HAP-1 (cell line): ENCODE data around the gene SCN4B.
"Not testable (repeated sequence)": the region's sequence is repeated elsewhere in the genome, so short reads cannot be mapped to it uniquely, and the experiment has no call there.

ENCODE experiments used
- DNase-seq, 2 experiments: peaks; one replicate each; pipeline ENCODE4 v3.0.0-alpha.2; 2016 to 2020; ENCODE audit warnings: low spot score in 2 of 2
- H3K27me3 ChIP-seq: fragments of 250-450 bp; sonication (Bioruptor Pico); 2 replicates; pipeline ENCODE4 v1.5.1; 2020; ENCODE audit warnings: low read depth, mild to moderate bottlenecking, moderate library complexity
- H3K36me3 ChIP-seq: fragments of 250-450 bp; sonication (Bioruptor Pico); replicated peaks from 2 replicates; pipeline ENCODE4 v1.5.1; 2020; ENCODE audit warnings: mild to moderate bottlenecking
- H3K4me1 ChIP-seq: fragments of 250-450 bp; sonication (Bioruptor Pico); 2 replicates; pipeline ENCODE4 v1.5.1; 2020; ENCODE audit warnings: mild to moderate bottlenecking
- H3K4me3 ChIP-seq: fragments of 250-450 bp; sonication (Bioruptor Pico); 2 replicates; pipeline ENCODE4 v1.5.1; 2020; ENCODE audit warnings: mild to moderate bottlenecking, moderate library complexity
- H3K9me3 ChIP-seq: fragments of 250-450 bp; sonication (Bioruptor Pico); 2 replicates; pipeline ENCODE4 v1.5.1; 2020; ENCODE audit warnings: mild to moderate bottlenecking, moderate library complexity
- in situ Hi-C: fragments of 300-500 bp; cut with MboI; formaldehyde crosslinking; loops from 3 replicates; pipeline ENCODE4 v1.14.3; 2020; ENCODE audit warnings: low sequenced_read_pairs, inconsistent platforms, mixed read lengths

SCN4B gene

DNA sequence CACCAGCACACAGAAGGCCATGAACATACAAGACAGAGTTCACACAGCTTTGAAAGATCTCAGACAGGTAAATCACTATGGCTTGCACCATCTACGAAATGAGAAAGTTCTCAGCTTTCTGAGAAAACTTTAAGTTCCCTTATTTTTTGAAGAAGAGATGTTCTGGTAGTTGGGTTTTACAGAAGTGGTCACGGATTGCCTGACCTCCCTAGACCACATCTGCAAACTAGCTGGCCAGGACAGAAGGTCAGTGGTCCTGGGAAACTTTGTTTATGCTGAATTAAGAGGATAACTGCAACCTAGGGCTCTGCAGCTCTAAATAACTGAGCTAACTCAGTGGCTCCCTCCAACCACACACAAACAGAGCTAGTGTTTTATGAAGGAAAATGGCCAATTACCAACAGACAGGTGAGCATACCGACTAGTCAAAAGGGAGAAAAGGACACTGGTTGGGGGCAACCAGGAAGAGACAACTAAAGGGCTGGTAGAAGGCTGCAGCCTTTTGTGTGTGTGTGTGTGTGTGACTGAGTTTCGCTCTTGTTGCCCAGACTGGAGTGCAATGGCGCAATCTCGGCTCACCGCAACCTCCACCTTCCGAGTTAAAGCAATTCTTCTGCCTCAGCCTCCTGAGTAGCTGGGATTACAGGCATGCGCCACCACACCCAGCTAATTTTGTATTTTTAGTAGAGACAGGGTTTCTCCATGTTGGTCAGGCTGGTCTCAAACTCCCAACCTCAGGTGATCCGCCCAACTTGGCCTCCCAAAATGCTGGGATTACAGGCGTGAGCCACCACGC lies 32.4 kb upstream of the SCN4B start:
- Histone ChIP-seq H3K36me3 (no peaks in the 10 kb centered on the region), H3K4me1 (peaks cover 3% of the 10 kb centered on the region; the same call in 1 of the 2 replicates), H3K9me3 (no peaks in the 10 kb centered on the region), H3K4me3 (no peak overlapping the region), H3K27me3 (peaks cover 2% of the 10 kb centered on the region; the same call in 1 of the 2 replicates)
- in situ Hi-C loops, result loop anchor here (25.0 kb wide), 1 partner anchor 302 kb away; no protein-coding TSS in a partner anchor
- DNase-seq, result no peak

DNA sequence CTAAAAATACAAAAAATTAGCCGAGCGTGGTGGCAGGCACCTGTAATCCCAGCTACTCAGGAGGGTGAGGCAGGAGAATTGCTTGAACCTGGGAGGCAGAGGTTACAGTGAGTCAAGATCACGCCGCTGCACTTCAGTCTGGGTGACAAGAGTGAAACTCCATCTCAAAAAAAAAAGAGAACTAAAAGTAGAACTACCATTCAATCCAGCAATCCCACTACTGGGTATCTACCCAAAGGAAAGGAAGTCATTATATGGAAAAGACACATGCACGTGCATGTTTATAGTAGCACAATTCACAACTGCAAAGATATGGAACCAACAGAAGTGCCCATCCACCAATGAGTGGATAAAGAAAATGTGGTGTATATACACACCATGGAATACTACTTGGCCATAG lies 31.1 kb upstream of the SCN4B start:
- not testable (repeated sequence) for H3K27me3 ChIP-seq, H3K36me3 ChIP-seq, H3K9me3 ChIP-seq, H3K4me1 ChIP-seq, DNase-seq, H3K4me3 ChIP-seq
- in situ Hi-C loops, result loop anchor here (25.0 kb wide), 1 partner anchor 304 kb away; no protein-coding TSS in a partner anchor

DNA sequence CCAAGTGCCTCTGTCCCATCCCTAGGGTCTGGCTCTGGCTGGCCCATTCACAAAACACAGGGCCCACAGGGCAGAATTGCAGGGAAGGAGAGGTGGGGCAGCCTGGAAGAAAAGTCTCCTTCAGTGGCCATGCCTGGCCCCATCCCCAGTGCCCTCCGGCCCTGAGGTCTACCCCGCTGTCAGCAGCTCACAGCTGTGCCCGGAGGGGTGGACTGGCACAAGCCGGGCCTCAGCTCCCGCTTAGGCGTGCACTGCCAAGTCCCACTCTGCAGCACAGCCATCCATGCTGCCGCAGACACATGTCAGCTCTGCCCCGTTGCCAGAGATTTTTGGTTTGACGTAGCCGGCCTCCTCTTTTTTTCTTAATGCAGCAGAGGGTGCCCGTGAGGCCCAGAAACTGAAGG lies 27.7 kb upstream of the SCN4B start:
- H3K9me3 ChIP-seq, result no peaks in the 10 kb centered on the region
- no peaks in the 10 kb centered on the region for H3K36me3 ChIP-seq
- H3K27me3 ChIP-seq, result no peaks in the 10 kb centered on the region
- in situ Hi-C loops, result loop anchor here (25.0 kb wide), 1 partner anchor 307 kb away; no protein-coding TSS in a partner anchor
- peaks cover 3% of the 10 kb centered on the region; the same call in 1 of the 2 replicates for H3K4me1 ChIP-seq
- H3K4me3 ChIP-seq, result no peak overlapping the region
- DNase-seq, result peak; percentile 16 to 75

DNA sequence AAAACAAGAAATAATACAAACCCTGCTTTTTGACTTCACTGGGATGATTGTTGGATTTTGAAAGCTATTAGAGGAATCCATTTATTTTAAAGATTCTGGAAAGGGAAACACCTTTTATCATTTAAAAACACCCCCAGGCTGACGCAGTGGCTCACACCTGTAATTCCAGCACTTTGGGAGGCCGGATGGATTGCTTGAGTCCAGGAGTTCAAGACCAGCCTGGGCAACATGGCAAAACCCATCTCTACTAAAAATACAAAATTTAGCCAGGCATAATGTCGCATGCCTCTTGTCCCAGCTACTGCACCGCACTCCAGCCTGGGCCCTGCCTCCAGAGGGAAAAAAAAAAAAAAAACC lies 24.1 kb upstream of the SCN4B start:
- in situ Hi-C loops, result loop anchor here (25.0 kb wide), 1 partner anchor 311 kb away; no protein-coding TSS in a partner anchor
- Histone ChIP-seq H3K4me3 (no peak overlapping the region), H3K4me1 (peaks cover 3% of the 10 kb centered on the region; the same call in 1 of the 2 replicates), H3K36me3 (no peaks in the 10 kb centered on the region), H3K27me3 (no peaks in the 10 kb centered on the region), H3K9me3 (no peaks in the 10 kb centered on the region)
- DNase-seq, result no peak

DNA sequence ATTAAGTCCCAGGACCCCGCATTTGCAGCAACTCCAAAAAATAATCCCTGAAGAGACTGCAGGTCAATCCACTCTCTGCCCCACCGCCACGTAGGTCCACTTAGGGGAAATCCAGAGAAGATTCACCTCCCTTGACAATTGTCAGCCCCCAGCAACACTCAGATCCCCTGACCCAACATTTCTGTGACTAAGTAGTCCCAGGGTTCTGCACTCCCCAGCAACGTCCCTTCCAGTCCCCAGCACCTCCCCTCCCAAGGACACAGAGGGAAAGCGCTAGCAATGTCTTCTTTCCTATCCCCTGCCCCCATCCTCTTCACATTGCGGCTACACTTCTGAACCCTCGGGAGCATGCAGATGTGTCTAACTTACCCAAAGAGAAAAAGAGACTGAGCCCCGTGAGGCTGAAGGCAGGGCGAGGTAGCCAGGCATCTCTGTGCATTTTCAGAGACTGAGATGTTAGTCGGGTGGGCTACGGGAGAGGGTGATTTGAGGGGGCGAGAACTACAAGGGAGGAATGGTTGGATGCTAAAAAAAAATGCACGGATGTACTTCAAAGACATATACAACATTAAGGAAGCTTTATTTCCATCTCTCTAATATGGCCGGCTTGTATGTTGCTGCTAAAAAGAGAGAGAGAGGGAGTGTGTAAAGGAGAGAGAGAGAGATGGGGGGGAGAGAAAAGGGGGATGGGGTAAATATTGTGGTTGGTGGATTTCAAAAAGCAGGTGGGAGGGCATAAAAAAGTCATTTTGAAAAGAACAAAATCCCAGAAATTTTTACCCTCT lies 23.6 kb upstream of the SCN4B start, which contains the start of gene SCN2B:
SCN2B (minus strand) TSS at position 647 of the 785 bp plus-strand sequence; CDS start at position 439, 208 bp downstream.
- DNase-seq, result peak in 1 of 2 experiments; percentile 15
- Histone ChIP-seq H3K27me3 (no peaks in the 10 kb centered on the region), H3K36me3 (no peaks in the 10 kb centered on the region), H3K4me1 (peaks cover 3% of the 10 kb centered on the region; the same call in 1 of the 2 replicates), H3K9me3 (no peaks in the 10 kb centered on the region), H3K4me3 (no peak within 1 kb of the TSS)
- in situ Hi-C loops, result loop anchor here (25.0 kb wide), 1 partner anchor 311 kb away; no protein-coding TSS in a partner anchor

DNA sequence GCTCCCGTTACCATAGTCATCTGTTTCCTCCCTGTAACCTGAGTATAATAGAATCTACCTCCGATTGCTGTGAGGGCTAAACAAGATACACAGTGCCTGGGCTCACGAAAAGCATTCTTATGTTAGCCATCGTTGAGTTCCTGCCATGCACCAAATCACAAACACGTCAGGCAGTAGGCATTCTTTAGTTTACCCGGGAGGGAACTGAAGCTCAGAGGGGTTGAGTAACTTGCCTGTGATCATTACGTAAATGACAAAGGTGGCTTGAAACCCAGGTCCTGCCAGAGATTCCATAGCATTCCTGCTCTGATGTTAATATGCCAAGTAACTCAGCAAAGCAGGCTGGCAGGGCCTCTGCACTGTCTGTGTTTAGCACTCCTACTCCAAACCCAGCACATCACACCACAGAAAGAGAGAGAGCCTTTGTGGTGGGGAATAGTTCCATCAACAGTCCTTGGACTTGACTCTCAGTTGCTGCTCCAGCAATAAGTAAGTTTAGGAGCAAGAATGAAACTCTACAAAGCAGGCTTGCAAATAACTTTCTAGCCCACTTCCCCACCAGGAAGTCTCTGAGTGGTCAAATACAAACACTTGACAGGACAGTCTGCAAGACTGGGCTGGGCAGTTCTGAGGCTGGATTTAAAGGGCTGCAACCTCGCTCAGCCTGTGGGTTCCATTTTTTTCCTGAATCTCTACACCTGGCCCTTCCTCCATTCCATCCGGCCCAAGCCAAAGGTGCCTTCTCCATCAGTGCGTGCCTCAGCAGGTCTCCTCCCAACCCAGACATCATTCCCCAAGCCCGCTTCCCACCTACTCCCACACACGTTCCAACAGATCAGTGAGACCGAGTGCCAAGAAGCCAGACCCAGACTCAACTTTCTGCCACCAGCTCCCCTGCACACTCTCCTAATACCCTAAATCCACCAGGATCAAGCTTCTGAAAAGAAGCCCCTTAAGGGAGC lies 22.7 kb upstream of the SCN4B start:
- Histone ChIP-seq H3K4me1 (peaks cover 2% of the 10 kb centered on the region; the same call in 1 of the 2 replicates), H3K9me3 (no peaks in the 10 kb centered on the region), H3K27me3 (no peaks in the 10 kb centered on the region), H3K36me3 (no peaks in the 10 kb centered on the region), H3K4me3 (no peak overlapping the region)
- in situ Hi-C loops, result loop anchor here (25.0 kb wide), 1 partner anchor 312 kb away; no protein-coding TSS in a partner anchor
- no peak for DNase-seq

DNA sequence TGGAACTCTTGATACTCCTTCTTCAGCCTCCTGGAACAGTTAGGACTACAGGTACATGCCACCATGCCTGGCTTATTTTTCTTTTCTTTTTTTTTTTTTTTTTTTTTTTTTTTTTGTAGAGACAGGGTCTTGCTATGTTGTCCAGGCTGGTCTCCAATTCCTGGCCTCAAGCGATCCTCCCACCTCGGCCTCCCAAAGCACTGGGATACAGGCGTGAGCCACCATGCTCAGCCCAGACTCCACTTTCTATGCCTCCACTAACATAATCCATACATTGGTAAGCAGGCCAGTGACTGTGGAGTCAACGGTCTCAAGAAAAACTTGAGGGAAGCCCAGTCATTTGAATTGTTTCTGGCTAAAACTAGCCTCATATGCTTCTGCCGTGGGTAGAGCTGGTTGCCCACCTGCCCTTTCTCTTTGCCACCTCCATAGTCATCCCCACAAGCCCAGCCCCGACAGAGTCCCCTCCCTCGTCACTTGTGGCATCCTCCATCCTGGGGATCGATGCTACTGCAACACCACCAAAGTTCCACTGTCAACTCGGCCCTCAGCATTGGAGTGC lies 21.5 kb upstream of the SCN4B start:
- no peaks in the 10 kb centered on the region for H3K36me3 ChIP-seq
- no peak for DNase-seq
- H3K4me3 ChIP-seq, result no peak overlapping the region
- no peaks in the 10 kb centered on the region for H3K27me3 ChIP-seq
- in situ Hi-C loops, result no loop called here
- H3K4me1 ChIP-seq, result no peaks in the 10 kb centered on the region
- no peaks in the 10 kb centered on the region for H3K9me3 ChIP-seq

DNA sequence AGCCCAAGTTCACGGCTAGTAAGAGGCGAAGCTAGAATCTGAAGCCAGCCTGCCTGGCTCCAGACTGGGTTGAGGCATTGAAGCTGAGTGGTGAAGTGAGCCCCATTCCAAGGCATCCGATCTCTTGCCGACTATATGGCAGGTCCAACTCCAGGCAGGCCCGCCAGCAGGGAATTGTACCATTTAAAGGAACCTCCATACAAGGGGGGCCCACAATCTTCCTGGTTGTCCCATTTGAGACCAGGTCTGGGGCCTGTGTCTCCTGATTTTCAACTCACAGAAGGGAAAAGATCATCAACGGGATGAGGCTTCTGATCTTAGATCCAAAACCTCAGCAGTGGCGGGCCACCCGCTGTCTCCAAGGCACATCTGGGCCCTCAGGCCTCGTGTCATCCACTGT lies 19.7 kb upstream of the SCN4B start:
- H3K9me3 ChIP-seq, result no peaks in the 10 kb centered on the region

DNA sequence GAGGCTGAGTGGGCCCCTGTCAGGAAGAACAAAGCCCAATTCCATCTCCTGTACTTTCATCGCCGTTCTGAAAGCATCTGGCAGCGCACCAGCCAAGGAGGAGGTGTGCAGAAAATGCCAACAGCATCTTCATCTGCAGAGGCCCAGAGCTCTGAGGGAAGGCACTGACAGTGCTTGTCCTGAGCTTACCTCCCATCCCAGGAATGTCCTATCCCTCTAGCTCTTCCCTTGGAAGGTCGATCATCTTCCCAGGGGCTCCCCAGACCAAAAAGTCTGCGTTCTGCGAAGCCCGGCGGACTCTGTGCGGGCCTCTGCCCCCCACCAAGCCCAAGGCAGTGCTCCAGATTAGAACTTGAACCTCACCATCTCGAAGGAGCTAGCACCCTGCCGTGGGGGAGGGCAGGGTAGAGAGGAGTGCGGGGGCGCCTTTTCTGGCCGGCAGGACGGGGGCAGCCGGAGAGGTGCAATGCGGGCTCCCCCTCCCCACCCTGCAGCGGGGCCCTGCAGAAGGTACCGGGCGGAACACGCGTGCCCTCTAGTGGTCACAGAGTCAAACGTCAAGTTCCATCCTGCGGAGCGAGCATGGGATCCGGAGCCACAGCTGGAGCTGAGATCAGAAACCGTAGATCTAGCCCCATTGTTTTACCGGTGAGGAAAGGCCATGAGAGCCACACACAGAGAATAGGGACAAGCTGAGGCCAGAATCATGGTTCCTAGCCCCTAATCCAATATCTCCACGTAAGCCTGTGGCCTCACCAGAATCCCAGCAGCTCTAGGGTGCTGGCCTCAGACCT lies 18.8 kb upstream of the SCN4B start:
- 0 out of 2 replicates have a peak, but pooled peaks cover 3% of the 10 kb centered on the region for H3K27me3 ChIP-seq
- in situ Hi-C loops, result no loop called here
- H3K9me3 ChIP-seq, result no peaks in the 10 kb centered on the region
- DNase-seq, result peak; percentile 30 to 82
- no peaks in the 10 kb centered on the region for H3K36me3 ChIP-seq
- H3K4me3 ChIP-seq, result no peak overlapping the region
- H3K4me1 ChIP-seq, result no peaks in the 10 kb centered on the region

More for the DNA sequence above, 19.7 kb upstream of the SCN4B start:
- DNase-seq, result no peak
- Histone ChIP-seq H3K4me3 (no peak overlapping the region), H3K36me3 (no peaks in the 10 kb centered on the region), H3K27me3 (0 out of 2 replicates have a peak, but pooled peaks cover 3% of the 10 kb centered on the region), H3K4me1 (no peaks in the 10 kb centered on the region)
- in situ Hi-C loops, result no loop called here

DNA sequence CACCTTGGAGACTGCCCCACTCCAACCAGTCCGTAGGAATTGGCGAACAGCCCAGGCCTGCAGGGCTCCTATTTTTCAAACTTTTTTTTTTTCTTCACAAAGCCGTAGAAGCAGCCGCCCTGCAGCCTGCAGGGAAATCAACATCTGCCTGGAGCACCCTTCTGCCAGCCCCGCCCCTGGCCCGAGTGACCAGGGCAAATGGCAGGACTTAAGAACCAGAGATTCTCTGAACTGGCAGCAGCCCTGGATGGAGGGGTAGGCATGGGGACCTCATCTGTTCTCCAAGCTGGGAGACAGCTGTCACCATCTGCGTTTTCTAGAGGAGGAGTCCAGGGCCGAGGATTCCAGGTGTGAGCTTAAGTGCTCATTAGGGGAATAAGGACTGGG lies 18.3 kb upstream of the SCN4B start:
- H3K27me3 ChIP-seq, result 0 out of 2 replicates have a peak, but pooled peaks cover 3% of the 10 kb centered on the region
- no peaks in the 10 kb centered on the region for H3K36me3 ChIP-seq
- DNase-seq, result no peak
- H3K9me3 ChIP-seq, result no peaks in the 10 kb centered on the region
- no peak overlapping the region for H3K4me3 ChIP-seq
- in situ Hi-C loops, result no loop called here
- H3K4me1 ChIP-seq, result no peaks in the 10 kb centered on the region

DNA sequence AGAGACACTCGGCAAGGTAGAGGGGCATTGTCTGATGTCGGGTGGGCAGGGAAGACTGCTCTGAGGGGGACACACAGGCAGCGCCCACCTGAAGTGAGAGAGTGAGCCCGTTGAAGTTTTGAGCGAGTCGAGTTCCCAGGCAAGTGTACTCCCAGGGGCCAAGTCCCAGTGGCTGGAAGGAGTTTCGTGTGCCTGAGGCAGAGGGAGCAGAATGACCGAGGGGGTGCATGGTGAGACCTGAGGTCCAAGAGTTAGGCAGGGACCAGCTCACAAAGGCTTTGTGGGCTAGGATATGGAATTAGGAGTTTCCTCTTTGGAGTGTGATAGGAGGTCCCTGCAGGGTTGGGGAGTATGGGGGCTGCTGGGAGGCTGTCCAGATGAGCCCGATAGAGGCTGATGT lies 17.6 kb upstream of the SCN4B start:
- no peak overlapping the region for H3K4me3 ChIP-seq
- H3K9me3 ChIP-seq, result no peaks in the 10 kb centered on the region
- in situ Hi-C loops, result no loop called here
- H3K27me3 ChIP-seq, result 0 out of 2 replicates have a peak, but pooled peaks cover 3% of the 10 kb centered on the region
- no peaks in the 10 kb centered on the region for H3K4me1 ChIP-seq
- H3K36me3 ChIP-seq, result no peaks in the 10 kb centered on the region
- DNase-seq, result no peak
